ENCODE data around the gene BIK. TPM values are rescaled to one million over a fixed set of nuclear protein-coding genes. Genes with fewer than 3 reads are reported as not detected.
"Not testable (repeated sequence)": the region's sequence is repeated elsewhere in the genome, so short reads cannot be mapped to it uniquely, and the experiment has no call there.

BIK gene
- total RNA-seq, 1 donor from 2014 or later: 2.5 TPM

DNA sequence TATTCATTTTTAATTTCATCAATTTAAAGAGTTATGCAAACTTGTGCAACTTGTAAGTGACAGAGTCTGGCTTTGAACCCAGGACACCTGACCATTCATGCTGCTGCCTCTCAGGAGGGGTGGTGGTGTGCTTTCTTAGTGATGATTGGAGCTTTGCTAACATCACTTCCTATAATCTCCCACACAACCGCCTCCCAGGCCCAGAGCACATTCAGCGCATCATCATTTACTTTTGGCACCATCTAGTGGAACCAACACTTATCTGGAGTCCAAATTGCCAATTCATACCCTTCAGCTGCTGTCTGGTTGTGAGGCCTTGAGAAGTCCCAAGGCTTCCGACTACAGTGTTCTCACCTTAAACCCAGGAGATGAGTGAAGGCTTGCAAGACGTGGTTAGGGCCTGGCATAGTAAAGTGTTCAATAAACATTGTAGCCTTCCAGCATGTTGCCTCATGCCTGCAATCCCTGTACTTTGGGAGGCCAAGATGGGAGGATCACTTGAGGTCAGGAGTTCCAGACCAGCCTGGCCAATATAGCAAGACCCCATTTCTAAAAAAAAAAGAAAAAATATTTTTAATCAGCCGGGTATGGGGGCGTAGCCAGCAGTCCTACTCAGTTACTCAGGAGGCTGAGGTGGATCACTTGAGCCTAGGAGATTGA is 20.3 kb upstream of the BIK start:
- peak; percentile 44 for DNase-seq (ENCODE audit: low spot score)
- peak overlapping the region; percentile 52 for H3K27ac Mint-ChIP-seq
- peak overlapping the region; percentile 66 for H3K4me3 Mint-ChIP-seq (ENCODE audit: low read depth)
- intact Hi-C loops (cut with micrococcal nuclease): loop anchor here (1.0 to 5.0 kb wide), 2 partner anchors 47 to 310 kb away; no protein-coding TSS in a partner anchor
- H3K9me3 Mint-ChIP-seq: no peaks in the 10 kb centered on the region
- peaks cover 4% of the 10 kb centered on the region for H3K36me3 Mint-ChIP-seq (ENCODE audit: low read depth)
- H3K4me1 Mint-ChIP-seq (ENCODE audit: low read depth): peaks cover 24% of the 10 kb centered on the region
- no peaks in the 10 kb centered on the region for H3K27me3 Mint-ChIP-seq (ENCODE audit: low read depth)

DNA sequence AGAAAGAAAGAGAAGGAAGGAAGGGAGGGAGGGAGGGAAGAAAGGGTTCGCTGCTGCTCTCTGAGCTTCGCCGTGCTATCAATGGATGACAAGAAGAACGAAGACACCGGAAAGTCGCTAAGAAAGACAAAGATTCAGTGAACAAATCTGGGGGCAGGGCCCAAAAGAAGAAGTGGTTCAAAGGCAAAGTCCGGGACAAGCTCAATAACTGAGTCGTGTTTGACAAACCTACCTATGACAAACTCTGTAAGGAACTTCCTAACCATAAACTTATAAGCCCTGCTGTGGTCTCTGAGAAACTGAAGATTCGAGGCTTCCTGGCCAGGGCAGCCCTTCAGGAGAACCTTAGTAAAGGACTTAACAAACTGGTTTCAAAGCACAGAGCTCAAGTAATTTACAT is 18.5 kb upstream of the BIK start:
- Mint-ChIP-seq H3K4me3 (ENCODE audit: low read depth) (no peak overlapping the region), H3K9me3 (peaks cover 14% of the 10 kb centered on the region), H3K27ac (no peak overlapping the region), H3K36me3 (ENCODE audit: low read depth) (peaks cover 4% of the 10 kb centered on the region), H3K4me1 (ENCODE audit: low read depth) (peaks cover 10% of the 10 kb centered on the region), H3K27me3 (ENCODE audit: low read depth) (no peaks in the 10 kb centered on the region)
- intact Hi-C loops (cut with micrococcal nuclease): loop anchor here (5.0 kb wide), 1 partner anchor 45 kb away; no protein-coding TSS in a partner anchor
- DNase-seq (ENCODE audit: low spot score): no peak

DNA sequence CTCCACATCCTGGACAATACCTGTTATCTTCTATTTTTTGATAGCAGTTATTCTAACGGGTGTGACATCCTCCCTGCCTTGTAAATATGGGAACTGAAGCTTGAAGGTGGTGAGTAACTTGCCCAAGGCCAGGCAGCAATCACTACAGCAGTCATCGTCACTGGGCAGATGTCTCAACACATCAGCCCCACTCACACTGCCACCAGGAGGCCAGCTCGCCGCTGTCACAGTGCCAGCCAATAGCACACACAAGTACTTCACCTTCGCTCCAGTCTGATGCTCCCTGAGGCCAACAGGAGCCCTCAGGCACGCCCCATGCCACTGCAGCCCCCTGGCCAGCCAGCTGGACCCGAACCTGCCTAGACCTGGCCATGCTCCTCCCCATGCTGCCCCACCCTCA is 16.5 kb upstream of the BIK start:
- no peak for DNase-seq (ENCODE audit: low spot score)
- Mint-ChIP-seq H3K9me3 (peaks cover 14% of the 10 kb centered on the region), H3K36me3 (ENCODE audit: low read depth) (peaks cover 4% of the 10 kb centered on the region), H3K27me3 (ENCODE audit: low read depth) (no peaks in the 10 kb centered on the region), H3K4me1 (ENCODE audit: low read depth) (peaks cover 5% of the 10 kb centered on the region), H3K27ac (no peak overlapping the region), H3K4me3 (ENCODE audit: low read depth) (no peak overlapping the region)
- intact Hi-C loops (cut with micrococcal nuclease): loop anchor here (5.0 kb wide), 1 partner anchor 43 kb away; no protein-coding TSS in a partner anchor

GRCh38 chr22:43094551-43094950 is 16.0 kb upstream of the BIK start:
- no peaks in the 10 kb centered on the region for H3K27me3 Mint-ChIP-seq (ENCODE audit: low read depth)
- H3K4me1 Mint-ChIP-seq (ENCODE audit: low read depth): peaks cover 5% of the 10 kb centered on the region
- H3K4me3 Mint-ChIP-seq (ENCODE audit: low read depth): no peak overlapping the region
- H3K27ac Mint-ChIP-seq: no peak overlapping the region
- H3K36me3 Mint-ChIP-seq (ENCODE audit: low read depth): peaks cover 4% of the 10 kb centered on the region
- no peak for DNase-seq (ENCODE audit: low spot score)
- peaks cover 14% of the 10 kb centered on the region for H3K9me3 Mint-ChIP-seq
- intact Hi-C loops (cut with micrococcal nuclease): loop anchor here (5.0 kb wide), 1 partner anchor 43 kb away; no protein-coding TSS in a partner anchor

DNA sequence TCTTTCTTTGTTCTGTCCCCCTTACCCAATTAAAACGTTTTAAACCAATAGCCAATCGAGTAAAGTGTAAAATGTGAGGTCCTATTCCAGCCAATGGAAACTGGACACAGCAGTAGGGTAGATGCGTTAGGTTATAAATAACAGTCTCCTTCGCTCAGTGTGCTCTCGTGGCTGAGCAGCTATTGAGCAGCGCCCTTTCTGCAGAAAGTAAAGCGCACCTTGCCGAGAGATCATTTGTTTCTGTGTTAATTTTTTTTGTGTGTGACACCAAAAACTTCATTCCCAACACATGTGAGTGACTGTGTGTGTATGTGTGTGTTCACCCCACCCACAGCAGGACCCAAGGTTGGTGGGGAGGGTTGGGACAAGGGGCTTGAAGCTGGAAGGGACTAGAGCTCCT is 14.1 kb upstream of the BIK start:
- no peak for DNase-seq (ENCODE audit: low spot score)
- Mint-ChIP-seq H3K9me3 (peaks cover 14% of the 10 kb centered on the region), H3K4me1 (ENCODE audit: low read depth) (peaks cover 10% of the 10 kb centered on the region), H3K36me3 (ENCODE audit: low read depth) (peaks cover 4% of the 10 kb centered on the region), H3K27me3 (ENCODE audit: low read depth) (no peaks in the 10 kb centered on the region), H3K27ac (no peak overlapping the region), H3K4me3 (ENCODE audit: low read depth) (no peak overlapping the region)
- intact Hi-C loops (cut with micrococcal nuclease): no loop called here

GRCh38 chr22:43098356-43098755 is 12.2 kb upstream of the BIK start:
- intact Hi-C loops (cut with micrococcal nuclease): no loop called here
- no peaks in the 10 kb centered on the region for H3K27me3 Mint-ChIP-seq (ENCODE audit: low read depth)
- H3K36me3 Mint-ChIP-seq (ENCODE audit: low read depth): peaks cover 4% of the 10 kb centered on the region
- H3K4me1 Mint-ChIP-seq (ENCODE audit: low read depth): peaks cover 6% of the 10 kb centered on the region
- H3K9me3 Mint-ChIP-seq: peaks cover 14% of the 10 kb centered on the region
- no peak overlapping the region for H3K27ac Mint-ChIP-seq
- no peak overlapping the region for H3K4me3 Mint-ChIP-seq (ENCODE audit: low read depth)
- no peak for DNase-seq (ENCODE audit: low spot score)

- peaks cover 13% of the 10 kb centered on the region for H3K4me1 Mint-ChIP-seq (ENCODE audit: low read depth)
- DNase-seq (ENCODE audit: low spot score): no peak
- peaks cover 4% of the 10 kb centered on the region for H3K36me3 Mint-ChIP-seq (ENCODE audit: low read depth)
- no peak overlapping the region for H3K27ac Mint-ChIP-seq
- H3K27me3 Mint-ChIP-seq (ENCODE audit: low read depth): no peaks in the 10 kb centered on the region
- no peak overlapping the region for H3K4me3 Mint-ChIP-seq (ENCODE audit: low read depth)
- peaks cover 14% of the 10 kb centered on the region for H3K9me3 Mint-ChIP-seq
- intact Hi-C loops (cut with micrococcal nuclease): no loop called here
Observed at GRCh38 chr22:43099095-43099494, 11.5 kb upstream of the BIK start.

DNA sequence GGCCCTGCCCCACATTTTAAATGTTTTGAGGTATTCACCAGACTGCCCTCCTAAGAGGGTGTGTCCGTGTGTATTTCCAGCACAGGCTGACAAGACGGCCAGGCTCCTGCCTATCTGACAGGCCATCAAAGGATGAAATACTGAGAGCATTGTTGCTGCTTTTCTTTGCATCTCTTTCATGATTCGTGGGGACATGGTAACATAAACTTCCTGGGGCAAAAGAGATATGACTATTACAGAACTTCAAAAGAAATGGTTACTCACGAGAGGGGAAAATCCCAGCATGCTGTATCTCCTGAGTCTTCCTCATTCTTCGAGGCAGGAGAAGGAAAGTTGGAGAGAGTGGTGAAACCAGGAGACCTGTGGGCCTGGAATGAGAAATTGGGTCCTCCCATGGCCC is 10.3 kb upstream of the BIK start:
- Mint-ChIP-seq H3K4me1 (ENCODE audit: low read depth) (peaks cover 18% of the 10 kb centered on the region), H3K27ac (peak overlapping the region; percentile 47), H3K36me3 (ENCODE audit: low read depth) (peaks cover 4% of the 10 kb centered on the region), H3K9me3 (peaks cover 14% of the 10 kb centered on the region), H3K27me3 (ENCODE audit: low read depth) (no peaks in the 10 kb centered on the region), H3K4me3 (ENCODE audit: low read depth) (no peak overlapping the region)
- no peak for DNase-seq (ENCODE audit: low spot score)
- intact Hi-C loops (cut with micrococcal nuclease): no loop called here

DNA sequence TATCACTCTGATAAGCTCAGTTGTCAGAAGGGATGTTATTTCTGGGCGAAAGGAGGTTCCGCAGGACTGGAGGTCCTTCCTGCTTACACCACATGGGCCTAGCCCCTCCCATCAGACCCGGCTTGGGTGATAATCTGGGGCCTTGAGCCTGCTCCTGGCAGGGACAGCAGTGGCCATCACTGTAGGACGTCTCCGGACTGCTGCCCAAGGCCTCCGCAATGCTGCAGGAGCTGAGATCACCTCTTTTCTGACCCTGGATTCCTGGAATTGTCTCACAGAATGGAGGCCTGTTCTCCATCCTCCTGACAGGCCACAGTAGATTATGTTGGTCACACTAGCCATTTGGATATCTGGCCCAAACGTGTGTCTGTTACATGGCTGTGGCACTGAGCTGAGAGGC is 9.2 kb upstream of the BIK start:
- H3K36me3 Mint-ChIP-seq (ENCODE audit: low read depth): no peaks in the 10 kb centered on the region
- DNase-seq (ENCODE audit: low spot score): no peak
- no peaks in the 10 kb centered on the region for H3K27me3 Mint-ChIP-seq (ENCODE audit: low read depth)
- H3K27ac Mint-ChIP-seq: no peak overlapping the region
- no peak overlapping the region for H3K4me3 Mint-ChIP-seq (ENCODE audit: low read depth)
- H3K4me1 Mint-ChIP-seq (ENCODE audit: low read depth): peaks cover 18% of the 10 kb centered on the region
- H3K9me3 Mint-ChIP-seq: peaks cover 7% of the 10 kb centered on the region
- intact Hi-C loops (cut with micrococcal nuclease): no loop called here

- H3K27ac Mint-ChIP-seq: peak overlapping the region; percentile 29
- peak; percentile 45 for DNase-seq (ENCODE audit: low spot score)
- H3K36me3 Mint-ChIP-seq (ENCODE audit: low read depth); H3K9me3 Mint-ChIP-seq; H3K27me3 Mint-ChIP-seq (ENCODE audit: low read depth); H3K4me3 Mint-ChIP-seq (ENCODE audit: low read depth); intact Hi-C loops (cut with micrococcal nuclease): not testable (repeated sequence)
- H3K4me1 Mint-ChIP-seq (ENCODE audit: low read depth): peaks cover 18% of the 10 kb centered on the region
Observed at GRCh38 chr22:43104056-43104625, 6.4 kb upstream of the BIK start.

DNA sequence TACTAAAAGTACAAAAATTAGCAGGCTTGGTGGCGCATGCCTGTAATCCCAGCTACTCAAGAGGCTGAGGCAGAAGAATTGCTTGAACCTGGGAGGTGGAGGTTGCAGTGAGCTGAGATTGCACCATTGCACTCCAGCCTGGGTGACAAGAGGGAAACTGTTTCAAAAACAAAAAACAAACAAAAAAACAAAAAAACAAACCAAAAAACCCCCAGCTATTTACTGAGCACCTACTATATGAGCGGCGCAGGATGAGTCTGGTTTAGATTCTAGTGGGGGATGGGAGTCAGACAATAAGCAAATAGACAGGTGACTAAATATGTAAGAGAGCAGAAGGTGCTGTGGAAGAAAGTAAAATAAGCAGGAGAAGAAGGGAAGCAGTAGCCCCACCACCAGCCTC is 5.6 kb upstream of the BIK start:
- H3K27ac Mint-ChIP-seq; H3K4me3 Mint-ChIP-seq (ENCODE audit: low read depth); H3K27me3 Mint-ChIP-seq (ENCODE audit: low read depth); DNase-seq (ENCODE audit: low spot score); intact Hi-C loops (cut with micrococcal nuclease); H3K36me3 Mint-ChIP-seq (ENCODE audit: low read depth); H3K9me3 Mint-ChIP-seq: not testable (repeated sequence)
- H3K4me1 Mint-ChIP-seq (ENCODE audit: low read depth): peaks cover 18% of the 10 kb centered on the region

DNA sequence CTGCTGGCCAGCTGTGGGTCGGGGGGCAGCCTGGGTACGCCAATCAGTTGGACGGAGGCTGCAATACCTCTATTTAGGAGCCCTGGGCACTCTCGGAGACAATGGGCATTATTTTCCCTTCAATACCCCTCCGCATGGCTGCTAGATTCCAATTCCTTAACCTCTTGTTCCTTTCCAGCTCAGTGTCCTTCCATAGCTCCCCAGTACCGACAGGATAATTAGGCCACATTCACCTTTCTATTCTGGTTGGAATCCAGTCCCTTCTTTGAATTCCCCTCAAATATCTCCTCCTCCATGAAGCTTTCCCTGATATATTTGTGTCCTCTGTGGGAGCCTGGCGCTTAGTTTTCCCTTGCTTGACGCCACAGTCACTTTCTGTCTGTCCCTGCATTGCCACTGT is 4.2 kb upstream of the BIK start:
- Mint-ChIP-seq H3K4me1 (ENCODE audit: low read depth) (peaks cover 15% of the 10 kb centered on the region), H3K27me3 (ENCODE audit: low read depth) (peaks cover 13% of the 10 kb centered on the region), H3K4me3 (ENCODE audit: low read depth) (no peak overlapping the region), H3K36me3 (ENCODE audit: low read depth) (no peaks in the 10 kb centered on the region), H3K9me3 (no peaks in the 10 kb centered on the region), H3K27ac (no peak overlapping the region)
- intact Hi-C loops (cut with micrococcal nuclease): no loop called here
- DNase-seq (ENCODE audit: low spot score): no peak

GRCh38 chr22:43109511-43109910 is 1.0 kb upstream of the BIK start:
- intact Hi-C loops (cut with micrococcal nuclease): no loop called here
- Mint-ChIP-seq H3K36me3 (ENCODE audit: low read depth) (no peaks in the 10 kb centered on the region), H3K4me3 (ENCODE audit: low read depth) (peak overlapping the region; percentile 21), H3K27ac (no peak overlapping the region), H3K4me1 (ENCODE audit: low read depth) (peaks cover 5% of the 10 kb centered on the region), H3K27me3 (ENCODE audit: low read depth) (peaks cover 28% of the 10 kb centered on the region), H3K9me3 (no peaks in the 10 kb centered on the region)
- no peak for DNase-seq (ENCODE audit: low spot score)

All from activated T-helper 2 cell treated with anti-CD3 and anti-CD28 coated beads, Interferon-gamma antibody, Interleukin-2, Interleukin-4, amounts not matched to agents 10 μg/mL and 5 μg/mL and 100 μg/mL, durations not matched to agents 14 hours and 24 hours and 36 hours (primary cell).